Mucosa of rectum (tissue), 2 donors: ENCODE measurements around the gene ATP4B.

Experiments
- H3K27ac ChIP-seq, 2 donors: one replicate each; pipeline ENCODE4 v1.7.0; 2013; ENCODE audit warnings: inconsistent platforms in 2 of 2, low read depth in 2 of 2, low read length in 2 of 2
- H3K27me3 ChIP-seq, 2 donors: one replicate each; pipeline ENCODE4 v1.7.0; 2013; ENCODE audit warnings: low read length in 2 of 2; ENCODE audit not compliant: control insufficient read depth in 2 of 2, insufficient read depth in 2 of 2
- H3K36me3 ChIP-seq, 2 donors: one replicate each; pipeline ENCODE4 v1.7.0; 2013; ENCODE audit warnings: low read length in 2 of 2; ENCODE audit not compliant: control insufficient read depth in 2 of 2, insufficient read depth in 2 of 2
- H3K4me1 ChIP-seq, 2 donors: one replicate each; pipeline ENCODE4 v1.7.0; 2013; ENCODE audit warnings: low read length in 2 of 2, mild to moderate bottlenecking in 1 of 2; ENCODE audit not compliant: control insufficient read depth in 2 of 2, insufficient read depth in 2 of 2
- H3K4me3 ChIP-seq, 2 donors: one replicate each; pipeline ENCODE4 v1.7.0; 2013; ENCODE audit warnings: low read length in 2 of 2
- H3K9ac ChIP-seq, 2 donors: one replicate each; pipeline ENCODE4 v1.7.0; 2013; ENCODE audit warnings: low read length in 2 of 2, low read depth in 1 of 2, mild to moderate bottlenecking in 1 of 2
- H3K9me3 ChIP-seq, 2 donors: one replicate each; pipeline ENCODE4 v1.7.0; 2013; ENCODE audit warnings: low read length in 2 of 2; ENCODE audit not compliant: control insufficient read depth in 2 of 2
- donor health status: healthy.
- donor health status: Normal muscosa, but diverticular disease.

ATP4B gene

DNA sequence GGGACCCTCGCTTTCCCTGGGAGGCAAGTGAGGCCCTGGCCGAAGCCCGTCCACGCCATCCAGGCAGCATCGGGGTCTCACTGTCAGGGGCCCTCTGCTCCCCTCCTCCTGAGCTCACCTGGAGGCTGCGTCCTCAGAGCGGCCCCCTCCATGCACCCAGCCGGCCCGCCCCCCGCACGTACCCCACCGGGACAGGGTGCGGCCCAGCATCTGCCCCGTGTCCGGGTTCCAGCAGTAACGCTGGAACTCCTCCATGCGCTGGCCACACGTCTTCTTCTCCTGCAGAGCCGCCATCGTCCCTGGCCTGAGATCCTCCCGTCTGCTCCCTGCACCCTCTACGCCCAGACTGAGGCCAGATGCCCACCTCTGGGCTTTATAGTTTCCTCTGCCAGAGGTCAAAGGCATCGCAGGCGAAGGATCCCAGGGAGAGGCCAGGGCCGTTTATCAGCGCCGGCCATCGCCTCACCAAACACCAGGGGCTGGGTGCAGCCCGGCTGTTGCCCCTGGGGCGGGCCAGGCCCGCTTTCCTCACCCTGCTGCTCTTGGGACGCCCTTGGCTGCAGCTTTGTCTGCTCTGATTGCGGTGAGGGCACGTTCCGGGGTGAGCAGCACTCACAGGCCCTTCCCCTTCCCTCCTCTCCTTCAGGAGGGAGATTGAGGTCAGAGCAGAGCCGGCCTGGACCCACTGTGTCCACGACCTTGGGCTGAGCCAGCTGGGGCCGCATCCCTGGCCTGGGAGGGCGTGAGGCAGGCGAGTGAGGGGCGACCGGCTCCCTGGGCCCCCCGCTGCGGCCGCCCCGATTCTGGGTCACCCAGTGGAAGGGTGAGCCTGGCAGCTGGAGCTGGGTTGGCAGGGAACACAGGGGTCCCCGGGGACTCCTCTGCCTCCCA lies at the start of gene ATP4B:
TSS of gene ATP4B (minus strand) at position 348 of the 891 bp plus-strand sequence. CDS start at position 294, 54 bp downstream.
- Histone ChIP-seq H3K4me1 (peaks cover 0 to 7% of the 10 kb centered on the region in 2 donors), H3K27me3 (no peaks in the 10 kb centered on the region), H3K9me3 (no peaks in the 10 kb centered on the region), H3K27ac (no peak within 1 kb of the TSS), H3K4me3 (no peak within 1 kb of the TSS), H3K36me3 (no peaks in the 10 kb centered on the region), H3K9ac (no peak within 1 kb of the TSS)

DNA sequence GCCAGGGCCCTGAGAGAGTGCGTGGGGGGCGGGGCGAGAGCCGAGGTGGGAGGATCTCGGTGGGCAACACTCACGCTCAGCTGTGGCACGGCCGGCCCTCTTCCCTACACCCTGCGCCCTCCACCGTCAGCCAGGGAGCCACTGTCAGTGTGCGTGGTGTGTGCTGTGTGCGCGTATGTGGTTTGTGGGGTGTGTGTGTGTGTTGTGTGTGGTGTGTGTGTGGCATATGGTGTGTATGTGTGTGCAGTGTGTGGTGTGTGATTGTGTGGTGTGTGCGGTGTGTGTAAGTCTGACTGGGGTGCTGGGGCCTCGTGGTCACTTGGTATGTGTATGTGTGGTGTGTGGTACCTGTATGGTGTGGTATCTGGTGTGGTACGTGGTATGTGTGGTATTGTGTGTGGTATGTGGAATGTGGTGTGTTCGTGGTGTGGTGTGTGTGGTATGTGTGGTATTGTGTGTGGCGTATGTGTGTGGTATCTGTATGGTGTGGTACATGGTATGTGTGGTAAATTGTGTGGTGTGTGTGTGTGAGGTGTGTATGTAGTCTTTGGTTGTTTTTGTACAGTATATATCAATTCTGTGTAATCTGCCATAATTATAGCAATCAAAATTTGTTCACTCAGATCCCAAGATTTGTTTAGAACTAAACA lies 14.1 kb upstream of the ATP4B start:
- Histone ChIP-seq H3K27ac (no peak overlapping the region), H3K27me3 (no peaks in the 10 kb centered on the region), H3K4me1 (no peaks in the 10 kb centered on the region), H3K36me3 (no peaks in the 10 kb centered on the region), H3K9ac (no peak overlapping the region), H3K4me3 (no peak overlapping the region), H3K9me3 (no peaks in the 10 kb centered on the region)

DNA sequence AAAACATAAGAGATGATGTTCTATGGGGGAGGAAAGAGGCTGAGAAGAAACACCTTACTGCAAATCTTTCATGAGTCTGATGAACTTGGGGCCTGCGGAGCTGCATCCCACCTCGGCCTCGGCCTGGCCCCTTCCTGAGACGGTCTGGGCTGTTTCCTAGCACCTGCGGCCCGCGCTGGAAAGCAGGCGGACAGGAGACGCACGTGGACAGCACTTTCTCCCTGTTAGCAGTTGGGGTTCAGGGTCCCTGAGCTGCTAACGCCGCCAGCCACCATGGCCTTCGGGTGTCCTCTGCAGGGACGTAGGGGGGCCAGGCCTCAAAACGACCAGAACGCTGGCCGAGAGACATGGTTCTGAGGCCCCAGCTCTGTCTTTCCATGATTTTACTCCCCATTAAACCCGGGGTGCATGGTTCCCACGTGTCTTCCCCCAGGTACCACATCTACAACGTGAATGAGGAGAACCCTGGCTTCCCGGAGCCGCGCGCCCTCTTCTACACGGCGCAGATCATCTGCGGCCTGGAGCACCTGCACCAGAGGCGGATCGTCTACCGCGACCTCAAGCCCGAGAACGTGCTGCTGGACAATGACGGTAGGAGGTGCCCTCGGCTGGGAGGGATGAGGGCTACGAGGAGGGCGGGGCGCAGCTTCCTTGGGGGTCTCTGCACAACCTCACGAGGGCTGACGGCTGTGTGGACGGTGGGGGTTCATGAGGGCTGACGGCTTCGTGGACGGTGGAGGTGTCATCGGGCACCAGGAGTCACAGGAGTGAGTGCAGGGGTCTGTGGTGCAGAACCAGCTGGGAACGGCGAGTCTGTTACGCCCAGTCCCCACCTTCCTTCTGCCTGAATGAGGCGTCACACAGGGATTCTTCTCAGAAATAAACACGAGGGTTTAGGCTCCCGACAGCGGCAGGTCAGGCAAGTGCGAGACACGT lies 13.3 kb upstream of the ATP4B start:
- no peaks in the 10 kb centered on the region for H3K27me3 ChIP-seq
- H3K4me1 ChIP-seq, result no peaks in the 10 kb centered on the region
- H3K36me3 ChIP-seq, result no peaks in the 10 kb centered on the region
- H3K9ac ChIP-seq, result no peak overlapping the region
- H3K9me3 ChIP-seq, result no peaks in the 10 kb centered on the region
- H3K27ac ChIP-seq, result no peak overlapping the region
- H3K4me3 ChIP-seq, result no peak overlapping the region

DNA sequence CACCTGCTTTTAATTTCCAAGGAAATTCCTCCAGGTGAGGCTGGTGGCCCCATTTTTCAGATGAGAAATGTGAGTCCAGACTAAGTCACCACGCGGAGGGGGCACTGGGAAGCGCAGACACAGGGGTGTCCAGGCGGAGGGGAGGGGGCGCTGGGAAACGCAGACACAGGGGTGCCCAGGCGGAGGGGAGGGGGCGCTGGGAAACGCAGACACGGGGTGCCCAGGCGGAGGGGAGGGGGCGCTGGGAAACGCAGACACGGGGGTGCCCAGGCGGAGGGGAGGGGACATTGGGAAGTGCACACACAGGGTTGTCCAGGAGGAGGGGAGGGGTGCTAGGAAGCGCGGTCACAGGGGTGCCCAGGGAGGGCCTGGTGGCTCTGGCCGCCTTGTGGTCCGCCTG lies 12.5 kb upstream of the ATP4B start:
- no peaks in the 10 kb centered on the region for H3K36me3 ChIP-seq
- H3K27ac ChIP-seq, result no peak overlapping the region
- H3K4me3 ChIP-seq, result no peak overlapping the region
- no peaks in the 10 kb centered on the region for H3K4me1 ChIP-seq
- H3K9ac ChIP-seq, result no peak overlapping the region
- no peaks in the 10 kb centered on the region for H3K9me3 ChIP-seq
- H3K27me3 ChIP-seq, result no peaks in the 10 kb centered on the region

DNA sequence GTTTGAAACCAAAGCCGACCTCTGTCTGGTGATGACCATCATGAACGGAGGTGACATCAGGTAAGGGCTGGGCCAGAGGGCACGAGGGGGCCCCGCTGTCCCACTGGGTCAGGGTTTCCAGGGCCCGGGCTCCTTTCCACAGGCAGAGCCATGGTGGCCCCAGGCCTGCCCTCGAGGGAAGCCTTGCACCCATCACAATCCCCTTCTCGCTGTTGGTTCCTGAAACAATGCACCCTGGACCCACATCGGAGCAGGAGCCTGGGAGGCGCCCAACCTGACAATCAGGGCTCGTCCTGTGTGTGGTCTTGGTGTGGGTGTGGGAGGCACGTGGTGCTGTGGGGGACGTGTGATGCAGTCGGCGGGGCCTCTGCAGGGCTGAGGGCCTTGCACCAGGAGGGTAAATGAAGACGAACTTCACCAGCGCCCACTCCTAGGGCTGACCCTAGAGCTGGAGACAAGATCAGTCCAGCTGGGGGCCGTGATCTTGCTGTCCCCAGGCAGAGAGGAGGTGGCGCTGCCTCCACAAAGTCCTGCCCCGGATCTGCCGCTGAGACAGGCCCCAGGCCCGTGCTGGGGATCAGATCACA lies 11.8 kb upstream of the ATP4B start:
- Histone ChIP-seq H3K4me1 (peaks cover 0 to 2% of the 10 kb centered on the region in 2 donors), H3K9ac (no peak overlapping the region), H3K27me3 (no peaks in the 10 kb centered on the region), H3K27ac (no peak overlapping the region), H3K9me3 (no peaks in the 10 kb centered on the region), H3K36me3 (no peaks in the 10 kb centered on the region), H3K4me3 (no peak overlapping the region)

DNA sequence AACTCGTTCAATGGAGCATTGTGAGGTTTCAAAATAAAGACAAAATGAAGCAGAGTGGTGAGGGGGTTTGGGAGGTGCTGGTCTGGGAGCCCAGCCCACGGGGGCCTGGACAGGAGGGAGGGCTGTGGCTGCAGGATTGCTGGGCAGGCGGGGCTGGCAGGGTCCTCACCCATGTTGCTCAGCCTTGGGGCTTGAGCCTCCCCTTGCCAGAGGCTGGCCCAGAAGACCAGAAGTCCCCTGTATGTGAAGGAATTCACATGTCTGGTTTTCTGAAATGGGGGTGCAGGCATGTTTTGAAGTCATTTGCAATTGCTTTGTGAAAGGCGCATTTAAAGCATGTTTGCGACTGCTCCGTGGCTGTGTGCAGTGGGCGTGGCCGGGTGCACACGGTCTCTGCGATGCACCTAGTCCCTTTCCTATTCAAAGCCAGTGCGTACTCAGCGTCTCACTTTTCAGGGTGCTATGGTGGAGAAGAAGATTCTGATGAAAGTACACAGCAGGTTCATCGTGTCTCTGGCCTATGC lies 11.3 kb upstream of the ATP4B start:
- no peak overlapping the region for H3K27ac ChIP-seq
- H3K4me1 ChIP-seq, result peaks cover 2 to 5% of the 10 kb centered on the region in 2 donors
- no peak overlapping the region for H3K9ac ChIP-seq
- no peaks in the 10 kb centered on the region for H3K36me3 ChIP-seq
- H3K4me3 ChIP-seq, result no peak overlapping the region
- H3K9me3 ChIP-seq, result no peaks in the 10 kb centered on the region
- no peaks in the 10 kb centered on the region for H3K27me3 ChIP-seq

DNA sequence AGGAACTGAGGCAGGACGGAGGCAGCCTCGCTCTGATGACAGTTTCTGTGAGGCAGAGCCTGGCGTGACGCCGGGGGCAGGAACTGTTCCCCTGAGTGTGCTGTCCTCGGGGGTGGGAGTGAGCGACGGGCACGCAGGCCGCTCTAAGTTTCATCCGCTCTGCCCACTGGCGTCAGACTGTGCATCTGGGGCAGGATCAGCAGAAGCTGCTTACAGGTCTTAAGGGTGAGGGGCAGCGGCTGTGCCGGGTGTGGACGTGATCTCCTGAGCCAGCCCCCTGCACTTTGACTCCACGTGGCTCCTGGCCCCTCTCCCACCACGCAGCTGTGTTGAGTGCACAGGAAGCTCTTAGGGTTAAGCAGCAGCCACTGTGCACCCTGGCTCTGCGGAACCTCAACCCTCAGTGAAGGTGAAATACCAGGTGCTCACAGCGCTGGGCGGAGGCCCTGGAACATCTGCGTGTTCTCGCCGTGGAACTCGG lies 10.5 kb upstream of the ATP4B start:
- Histone ChIP-seq H3K27me3 (no peaks in the 10 kb centered on the region), H3K9me3 (no peaks in the 10 kb centered on the region), H3K4me1 (peaks cover 2 to 12% of the 10 kb centered on the region in 2 donors), H3K4me3 (no peak overlapping the region), H3K36me3 (no peaks in the 10 kb centered on the region), H3K27ac (no peak overlapping the region), H3K9ac (no peak overlapping the region)

DNA sequence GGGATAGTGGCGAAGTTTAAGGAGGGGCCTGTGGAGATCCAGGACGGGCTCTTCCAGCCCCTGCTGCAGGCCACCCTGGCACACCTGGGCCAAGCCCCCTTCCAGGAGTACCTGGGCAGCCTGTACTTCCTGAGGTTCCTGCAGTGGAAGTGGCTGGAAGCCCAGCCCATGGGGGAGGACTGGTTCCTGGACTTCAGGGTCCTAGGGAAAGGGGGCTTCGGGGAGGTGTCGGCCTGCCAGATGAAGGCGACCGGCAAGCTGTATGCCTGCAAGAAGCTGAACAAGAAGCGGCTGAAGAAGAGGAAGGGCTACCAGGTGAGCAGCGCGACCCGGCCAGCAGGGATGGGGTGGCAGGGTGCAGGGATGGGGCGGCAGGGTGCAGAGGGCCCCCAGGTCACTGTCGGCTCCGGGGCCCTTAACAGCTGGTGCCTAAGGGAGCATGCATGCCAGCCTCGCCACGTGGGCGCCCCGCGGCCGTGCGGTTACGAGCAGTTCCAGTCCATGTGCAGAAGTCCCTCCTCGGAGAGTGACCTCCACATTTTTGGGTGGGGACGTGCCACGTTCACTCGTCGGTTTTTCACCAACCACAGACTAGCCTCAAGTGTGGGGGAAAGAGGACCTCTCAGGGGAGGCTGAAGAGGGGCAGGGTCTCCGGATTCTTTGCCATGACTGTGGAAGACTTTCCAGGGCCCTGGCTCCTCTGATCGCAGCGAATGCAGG lies 9.9 kb upstream of the ATP4B start:
- Histone ChIP-seq H3K27me3 (no peaks in the 10 kb centered on the region), H3K4me3 (no peak overlapping the region), H3K36me3 (no peaks in the 10 kb centered on the region), H3K4me1 (peaks cover 2 to 14% of the 10 kb centered on the region in 2 donors), H3K9ac (no peak overlapping the region), H3K9me3 (no peaks in the 10 kb centered on the region), H3K27ac (no peak overlapping the region)
